PC-3 (cell line): ENCODE results near the gene OR9I1. TPM values are rescaled to one million over a fixed set of nuclear protein-coding genes. Genes with fewer than 3 reads are reported as not detected.

ENCODE experiments used
- ATAC-seq: fragments of 200-7000 bp; cut with Tn5 transposase; 2 replicates; pipeline ENCODE4 v1.9.1; 2020; ENCODE audit warnings: mild to moderate bottlenecking, moderate library complexity
- BruUV-seq: library from RNA; stranded (reverse); fragments of 400-500 nt; replicated peaks from 2 replicates; lab custom pipeline; 2021; lab: Mats Ljungman, UMichigan
- CTCF ChIA-PET: fragments of 300-600 bp; sonication (Branson Sonifier 250); formaldehyde crosslinking; loops from one replicate; lab custom pipeline; 2022; ENCODE audit warnings: antibody characterized with exemption; lab: Charles Lee
- POLR2A ChIA-PET: fragments of 300-600 bp; sonication (Branson Sonifier 250); formaldehyde crosslinking; loops from one replicate; lab custom pipeline; 2022; ENCODE audit warnings: antibody characterized with exemption; ENCODE audit not compliant: unreplicated experiment; lab: Charles Lee
- DNase-seq: peaks from one replicate; pipeline ENCODE4 v3.0.0-alpha.2; 2015
- H2AFZ ChIP-seq: fragments of 300-600 bp; sonication (generic); 2 replicates; pipeline ENCODE4 v1.6.0; 2016; ENCODE audit warnings: antibody characterized with exemption, low read length
- H3F3A ChIP-seq: fragments of 300-600 bp; sonication (generic); one replicate; pipeline ENCODE4 v1.6.0; 2017; ENCODE audit warnings: antibody characterized with exemption, low read length, control low read depth, mild to moderate bottlenecking; ENCODE audit not compliant: unreplicated experiment
- H3K27ac ChIP-seq: fragments of 300-600 bp; sonication (generic); 2 replicates; pipeline ENCODE4 v1.5.1; 2016; ENCODE audit warnings: mild to moderate bottlenecking, low read length
- H3K27me3 ChIP-seq: fragments of 300-600 bp; sonication (generic); 2 replicates; pipeline ENCODE4 v1.6.1; 2016; ENCODE audit warnings: low read length, mixed read lengths
- H3K36me3 ChIP-seq: fragments of 300-600 bp; sonication (generic); 2 replicates; pipeline ENCODE4 v1.6.1; 2016; ENCODE audit warnings: low read depth, mixed run types, low read length, mixed read lengths
- H3K4me1 ChIP-seq: fragments of 300-600 bp; sonication (generic); 2 replicates; pipeline ENCODE4 v1.5.1; 2016; ENCODE audit warnings: low read length; ENCODE audit not compliant: insufficient read depth
- H3K4me2 ChIP-seq: fragments of 300-600 bp; sonication (generic); 2 replicates; pipeline ENCODE4 v1.6.0; 2016; ENCODE audit warnings: low read length
- H3K4me3 ChIP-seq: fragments of 300-600 bp; sonication (generic); 2 replicates; pipeline ENCODE4 v1.5.1; 2016; ENCODE audit warnings: mild to moderate bottlenecking, low read length, mixed read lengths
- H3K79me2 ChIP-seq: fragments of 300-600 bp; sonication (generic); 2 replicates; pipeline ENCODE4 v1.6.1; 2017; ENCODE audit warnings: low read length, mixed read lengths
- H3K9ac ChIP-seq: fragments of 300-600 bp; sonication (generic); 2 replicates; pipeline ENCODE4 v1.6.0; 2016; ENCODE audit warnings: mild to moderate bottlenecking, low read length
- H3K9me2 ChIP-seq: fragments of 300-600 bp; sonication (generic); replicated peaks from 2 replicates; pipeline ENCODE4 v1.6.1; 2016; ENCODE audit warnings: mixed run types, low read length, mixed read lengths
- H3K9me3 ChIP-seq: fragments of 300-600 bp; sonication (generic); 2 replicates; pipeline ENCODE4 v1.6.1; 2016; ENCODE audit warnings: low read length, mixed read lengths
- H4K20me1 ChIP-seq: fragments of 300-600 bp; sonication (generic); 2 replicates; pipeline ENCODE4 v1.6.1; 2016; ENCODE audit warnings: low read length, mixed read lengths
- EZH2 ChIP-seq: fragments of 300-600 bp; sonication (generic); IDR thresholded peaks from one replicate; pipeline ENCODE4 v1.6.1; 2017; ENCODE audit warnings: antibody characterized with exemption, mild to moderate bottlenecking, low read length; ENCODE audit not compliant: unreplicated experiment
- EZH2phosphoT487 ChIP-seq: fragments of 300-600 bp; sonication (generic); IDR thresholded peaks from 2 replicates; pipeline ENCODE4 v1.6.1; 2018; ENCODE audit warnings: mild to moderate bottlenecking, antibody characterized with exemption, low read length, borderline replicate concordance
- intact Hi-C: fragments of 100-400 bp; cut with micrococcal nuclease; formaldehyde crosslinking; loops from 2 replicates; pipeline ENCODE4 v1.9.0; 2023
- total RNA-seq: library from RNA; depleted of rRNA; stranded (reverse); fragments of >200 nt; gene quantifications from 2 replicates; pipeline ENCODE4 v1.2.3, GENCODE V29; 2014
- TF ChIP-seq, protein P1 (sequence below): fragments of 300-600 bp; sonication (generic); conservative IDR thresholded peaks from 2 replicates; pipeline ENCODE4 v1.5.1; 2017; ENCODE audit warnings: antibody characterized with exemption, low read depth, mild to moderate bottlenecking, low read length

The OR9I1 gene
- total RNA-seq, 1 experiment from 2014 or later, result not detected

DNA sequence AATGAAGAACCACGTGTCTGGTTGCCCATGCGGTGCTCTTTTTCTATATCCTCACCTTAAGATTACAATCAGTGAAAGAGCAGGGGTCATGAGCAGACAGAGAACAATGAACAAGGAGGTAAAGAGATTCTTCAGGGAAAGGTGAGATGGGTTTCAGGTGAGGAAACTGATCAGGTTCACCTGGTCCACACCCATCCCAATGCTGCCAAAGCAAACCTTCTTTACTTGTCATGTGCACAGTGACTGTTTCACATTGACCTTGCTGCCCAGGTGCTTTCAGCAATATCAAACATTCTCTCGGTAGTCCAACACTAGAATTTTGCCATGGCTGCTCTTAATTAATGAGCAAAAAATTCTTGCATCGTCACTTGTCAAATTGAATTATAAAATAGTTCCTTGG is 39.1 kb upstream of the OR9I1 start:
- H3K9ac ChIP-seq, result no peak overlapping the region
- DNase-seq (no peak), ATAC-seq (no peak)
- no peaks in the 10 kb centered on the region for H3K36me3 ChIP-seq
- no peaks in the 10 kb centered on the region for H3K9me3 ChIP-seq
- H3K79me2 ChIP-seq, result no peaks in the 10 kb centered on the region
- no TSS peak for BruUV-seq
- H3K4me3 ChIP-seq, result no peak overlapping the region
- ChIA-PET CTCF (no interaction called here), POLR2A (no interaction called here)
- TF ChIP-seq, protein P1, sequence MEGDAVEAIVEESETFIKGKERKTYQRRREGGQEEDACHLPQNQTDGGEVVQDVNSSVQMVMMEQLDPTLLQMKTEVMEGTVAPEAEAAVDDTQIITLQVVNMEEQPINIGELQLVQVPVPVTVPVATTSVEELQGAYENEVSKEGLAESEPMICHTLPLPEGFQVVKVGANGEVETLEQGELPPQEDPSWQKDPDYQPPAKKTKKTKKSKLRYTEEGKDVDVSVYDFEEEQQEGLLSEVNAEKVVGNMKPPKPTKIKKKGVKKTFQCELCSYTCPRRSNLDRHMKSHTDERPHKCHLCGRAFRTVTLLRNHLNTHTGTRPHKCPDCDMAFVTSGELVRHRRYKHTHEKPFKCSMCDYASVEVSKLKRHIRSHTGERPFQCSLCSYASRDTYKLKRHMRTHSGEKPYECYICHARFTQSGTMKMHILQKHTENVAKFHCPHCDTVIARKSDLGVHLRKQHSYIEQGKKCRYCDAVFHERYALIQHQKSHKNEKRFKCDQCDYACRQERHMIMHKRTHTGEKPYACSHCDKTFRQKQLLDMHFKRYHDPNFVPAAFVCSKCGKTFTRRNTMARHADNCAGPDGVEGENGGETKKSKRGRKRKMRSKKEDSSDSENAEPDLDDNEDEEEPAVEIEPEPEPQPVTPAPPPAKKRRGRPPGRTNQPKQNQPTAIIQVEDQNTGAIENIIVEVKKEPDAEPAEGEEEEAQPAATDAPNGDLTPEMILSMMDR, result no peak
- TF ChIP-seq EZH2phosphoT487 (no peak), EZH2 (no peak)
- H3K27ac ChIP-seq, result no peak overlapping the region
- intact Hi-C loops, result no loop called here
- no peaks in the 10 kb centered on the region for H4K20me1 ChIP-seq
- H3F3A ChIP-seq, result no peaks in the 10 kb centered on the region
- H3K9me2 ChIP-seq, result no peaks in the 10 kb centered on the region
- H2AFZ ChIP-seq, result no peak overlapping the region
- H3K27me3 ChIP-seq, result peaks cover 67% of the 10 kb centered on the region
- H3K4me1 ChIP-seq, result no peaks in the 10 kb centered on the region
- no peak overlapping the region for H3K4me2 ChIP-seq

DNA sequence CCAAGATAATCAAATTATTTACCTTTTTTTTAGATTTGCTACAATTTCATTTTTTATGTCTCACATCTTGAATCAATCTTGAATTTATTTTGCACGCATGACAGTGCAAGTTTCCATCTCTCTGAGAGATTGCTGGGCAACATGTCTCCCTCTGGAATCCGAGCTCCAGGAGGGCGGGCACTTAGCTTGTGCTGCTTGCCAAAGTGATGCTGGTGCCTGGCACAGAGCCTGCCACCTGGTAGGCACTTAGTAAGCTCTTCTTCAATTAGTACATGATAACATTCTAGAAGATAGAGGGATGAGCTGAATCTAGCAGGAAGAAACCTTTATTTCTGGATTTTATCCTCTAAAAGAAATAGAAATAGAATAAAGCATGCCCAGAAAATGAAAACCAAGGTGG is 27.5 kb upstream of the OR9I1 start:
- Histone ChIP-seq H3K4me1 (no peaks in the 10 kb centered on the region), H3K79me2 (no peaks in the 10 kb centered on the region), H3K9ac (no peak overlapping the region), H3F3A (no peaks in the 10 kb centered on the region), H3K4me3 (no peak overlapping the region), H3K36me3 (no peaks in the 10 kb centered on the region), H3K9me3 (no peaks in the 10 kb centered on the region), H3K27me3 (peaks cover 81% of the 10 kb centered on the region), H3K27ac (no peak overlapping the region), H3K4me2 (no peak overlapping the region), H4K20me1 (no peaks in the 10 kb centered on the region), H3K9me2 (no peaks in the 10 kb centered on the region), H2AFZ (no peak overlapping the region)
- DNase-seq (no peak), ATAC-seq (no peak)
- intact Hi-C loops, result no loop called here
- TF ChIP-seq EZH2 (no peak), EZH2phosphoT487 (no peak)
- TF ChIP-seq, protein P1, result no peak
- POLR2A ChIA-PET, result no interaction called here
- CTCF ChIA-PET, result no interaction called here
- no TSS peak for BruUV-seq

DNA sequence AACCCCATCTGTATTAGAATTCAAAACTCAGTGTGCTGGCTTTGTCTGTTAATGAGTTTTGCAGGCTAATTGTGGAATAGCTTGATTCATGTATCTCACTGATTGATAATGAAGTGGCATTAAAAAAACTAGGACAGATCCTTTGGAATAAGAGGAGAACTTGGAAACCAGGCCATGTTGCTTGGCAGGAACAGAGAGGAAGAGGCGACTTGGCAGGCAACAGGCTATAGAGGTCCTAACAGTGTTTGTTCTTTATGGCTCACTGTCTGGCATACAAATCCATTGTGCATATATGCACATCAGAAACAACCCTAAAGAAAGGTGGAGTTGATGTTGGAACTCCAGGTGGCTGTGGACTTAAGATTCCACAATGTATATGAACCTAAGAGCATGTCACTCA is 17.4 kb upstream of the OR9I1 start:
- POLR2A ChIA-PET, result no interaction called here
- TF ChIP-seq EZH2 (no peak), EZH2phosphoT487 (no peak)
- TF ChIP-seq, protein P1, result no peak
- no peak for ATAC-seq

More for the DNA sequence above, 17.4 kb upstream of the OR9I1 start:
- Histone ChIP-seq H3K9ac (no peak overlapping the region), H3K4me1 (no peaks in the 10 kb centered on the region), H3K36me3 (no peaks in the 10 kb centered on the region), H3K4me2 (no peak overlapping the region), H3K9me2 (no peaks in the 10 kb centered on the region), H3K27me3 (peaks cover 26% of the 10 kb centered on the region), H4K20me1 (no peaks in the 10 kb centered on the region), H3K27ac (no peak overlapping the region), H3K79me2 (no peaks in the 10 kb centered on the region), H3F3A (no peaks in the 10 kb centered on the region), H3K4me3 (no peak overlapping the region), H3K9me3 (no peaks in the 10 kb centered on the region), H2AFZ (no peak overlapping the region)
- no peak for DNase-seq
- intact Hi-C loops, result no loop called here
- no TSS peak for BruUV-seq
- CTCF ChIA-PET, result no interaction called here
